M059J (cell line): ENCODE data around the gene ENTPD3. TPM values are rescaled to one million over a fixed set of nuclear protein-coding genes. Genes with fewer than 3 reads are reported as not detected.
"Not testable (repeated sequence)": the region's sequence is repeated elsewhere in the genome, so short reads cannot be mapped to it uniquely, and the experiment has no call there.

Experiments used
- DNase-seq: peaks from one replicate; pipeline ENCODE4 v3.0.0-alpha.2; 2012; ENCODE audit warnings: low read depth
- total RNA-seq: library from RNA; depleted of rRNA; stranded (reverse); fragments of >200 nt; shearing (Covaris generic); gene quantifications from 2 replicates; pipeline ENCODE4 v1.2.3, GENCODE V29; 2014; rRNA removed

Gene ENTPD3
- total RNA-seq, 1 experiment from 2014 or later, result not detected

DNA sequence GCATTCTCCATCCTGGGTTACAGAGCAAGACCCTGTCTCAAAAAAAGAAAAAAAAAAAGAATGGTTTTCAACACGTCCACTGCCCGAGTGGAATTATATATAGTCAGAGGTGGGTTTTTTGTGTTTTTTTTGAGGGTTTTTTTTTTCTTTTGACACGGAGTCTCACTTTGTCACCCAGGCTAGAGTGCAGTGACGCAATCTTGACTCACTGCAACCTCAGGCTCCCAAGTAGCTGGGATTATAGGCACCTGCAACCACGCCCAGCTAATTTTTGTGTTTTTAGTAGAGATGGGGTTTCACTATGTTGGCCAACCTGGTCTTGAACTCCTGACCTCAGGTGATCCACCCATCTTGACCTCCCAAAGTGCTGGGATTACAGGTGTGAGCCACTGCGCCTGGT is 73.5 kb downstream of the ENTPD3 start:
- DNase-seq, result not testable (repeated sequence)

DNA sequence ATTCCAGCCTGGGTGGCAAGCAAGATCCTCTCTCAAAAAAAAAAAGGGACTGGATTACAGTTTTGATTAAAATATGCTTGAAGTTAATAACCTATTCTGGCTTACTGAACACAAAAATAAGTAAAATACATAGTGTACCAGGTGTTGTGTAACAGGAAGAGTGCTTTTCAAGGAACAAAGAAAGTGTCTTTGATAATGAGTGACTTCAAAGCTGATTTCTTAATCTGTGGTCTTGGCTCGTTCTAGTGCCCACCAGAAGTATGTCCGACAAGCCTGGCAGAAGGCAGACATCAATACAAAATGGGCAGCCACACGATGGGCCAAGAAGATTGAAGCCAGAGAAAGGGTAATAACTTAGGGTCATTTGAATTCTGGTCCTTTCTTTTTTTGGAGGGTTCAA is 74.2 kb downstream of the ENTPD3 start:
- DNase-seq, result no peak

DNA sequence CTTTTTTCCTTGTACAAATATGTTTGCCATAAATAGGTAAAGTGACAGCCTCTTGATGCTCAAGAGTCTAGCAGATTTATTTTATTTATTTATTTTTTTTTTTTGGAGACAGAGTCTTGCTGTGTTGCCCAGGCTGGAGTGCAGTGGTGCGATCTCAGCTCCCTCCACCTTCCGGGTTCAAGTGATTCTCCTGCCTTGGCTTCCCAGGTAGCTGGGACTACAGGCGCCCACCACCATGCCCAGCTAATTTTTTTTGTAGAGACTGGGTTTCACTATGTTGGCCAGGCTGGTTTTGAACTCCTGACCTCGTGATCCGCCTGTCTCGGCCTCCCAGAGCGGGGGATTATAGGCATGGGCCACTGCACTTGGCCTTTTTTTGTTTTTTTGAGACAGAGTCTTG is 75.9 kb downstream of the ENTPD3 start:
- DNase-seq, result not testable (repeated sequence)

DNA sequence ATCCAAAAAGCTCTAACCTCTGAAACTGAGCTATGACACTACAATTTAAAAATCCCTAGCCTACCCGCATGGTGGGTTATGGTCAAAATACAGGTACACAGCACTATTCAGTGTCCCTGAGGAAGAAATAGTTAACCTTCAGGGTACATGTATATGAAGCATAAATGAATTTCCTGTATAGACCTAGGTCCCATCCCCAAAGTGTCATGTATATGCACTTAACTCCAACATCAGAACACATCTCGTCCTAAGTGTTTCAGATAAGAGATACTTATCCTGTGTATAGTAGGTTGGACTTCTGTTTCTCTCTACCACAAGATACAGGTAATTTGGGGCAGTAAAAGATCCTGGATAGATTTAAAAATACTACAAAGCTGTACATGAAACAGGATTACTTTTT is 76.6 kb downstream of the ENTPD3 start:
- no peak for DNase-seq

DNA sequence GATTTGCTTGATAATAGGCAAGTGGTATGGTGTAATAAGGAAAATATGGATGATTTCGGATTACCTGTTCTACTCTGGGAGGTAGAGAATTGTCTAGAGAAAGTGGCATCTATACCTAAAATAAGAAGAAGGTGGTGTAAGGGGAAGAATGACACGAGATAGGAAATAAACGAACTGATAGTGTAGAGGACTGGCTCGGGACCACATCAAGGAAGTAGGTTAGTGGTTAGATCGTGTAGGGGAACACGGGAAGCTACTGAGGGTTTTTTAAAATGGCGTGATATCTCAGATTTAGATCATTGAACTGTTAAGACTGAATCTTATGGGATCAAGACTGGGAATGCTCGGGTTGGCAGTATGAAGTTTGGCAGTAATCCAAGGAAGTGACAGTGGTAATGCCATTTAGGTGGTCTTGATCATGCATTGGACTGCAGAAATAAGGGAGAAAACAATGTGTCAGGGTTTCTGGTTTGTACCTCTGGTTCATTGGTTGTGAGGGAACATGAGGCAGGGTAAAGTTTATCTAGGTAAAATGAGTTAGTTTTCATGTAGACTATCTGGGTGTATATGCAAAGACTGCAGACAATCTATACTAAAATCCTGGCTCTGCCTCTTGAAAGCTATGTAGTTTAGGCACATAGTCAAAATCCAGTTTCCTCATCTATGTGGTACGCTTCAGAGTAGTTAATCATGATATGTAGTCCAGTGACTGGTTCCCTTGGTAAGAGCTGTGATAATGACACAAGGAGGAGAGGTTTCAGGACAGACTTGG is 77.5 kb downstream of the ENTPD3 start:
- DNase-seq, result no peak

DNA sequence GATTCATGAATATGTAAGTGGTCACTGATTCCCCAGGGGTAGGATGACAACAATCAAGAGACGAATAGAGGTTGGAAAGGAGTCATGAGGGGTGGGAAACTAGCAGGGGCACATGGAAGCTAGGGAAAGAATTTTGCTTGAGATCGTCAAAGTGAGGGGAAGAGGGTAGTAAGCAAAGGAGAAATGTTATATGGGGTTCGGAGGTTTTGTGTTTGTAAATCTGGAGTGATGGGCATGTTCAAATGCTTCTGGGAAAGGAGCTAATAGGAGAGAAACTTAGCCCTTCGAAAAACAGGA is 78.1 kb downstream of the ENTPD3 start:
- DNase-seq, result no peak

DNA sequence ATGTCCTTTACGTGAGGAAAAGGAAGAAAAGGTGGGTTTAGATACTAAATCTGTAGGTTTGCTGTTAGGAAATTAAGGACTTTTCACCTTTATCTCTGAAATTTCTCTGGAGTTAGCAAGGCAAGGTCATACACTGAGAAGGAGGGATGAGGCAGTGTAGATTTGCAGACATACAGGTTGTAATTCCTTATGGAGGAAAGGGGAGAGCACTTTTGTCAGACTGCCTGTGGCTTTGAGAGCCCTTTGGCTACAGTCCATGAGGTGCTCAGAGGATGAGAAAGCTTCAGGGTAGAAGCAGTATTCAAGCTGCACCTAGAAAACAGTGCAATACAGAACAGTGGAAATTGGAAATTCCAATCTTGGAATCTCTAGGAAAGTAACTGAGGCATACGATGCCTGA is 78.5 kb downstream of the ENTPD3 start:
- peak; percentile 20 for DNase-seq

DNA sequence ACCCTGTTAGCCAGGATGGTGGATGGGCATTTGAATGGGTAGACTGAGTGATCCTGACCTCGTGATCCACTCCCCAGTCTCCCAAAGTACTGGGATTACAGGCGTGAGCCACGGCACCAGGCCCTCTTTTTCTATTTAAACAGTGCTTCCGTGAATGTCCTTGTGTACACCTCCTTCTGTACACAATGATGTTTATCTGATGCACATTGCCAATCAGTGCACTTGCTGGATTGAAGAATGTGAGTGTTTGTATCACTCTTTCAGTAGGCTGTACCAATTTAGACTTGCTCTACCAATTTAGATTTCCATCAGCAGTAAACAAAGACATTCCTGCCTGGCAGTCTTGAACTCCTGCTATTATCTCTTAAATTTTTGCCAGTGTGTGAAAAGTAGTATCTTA is 81.0 kb downstream of the ENTPD3 start:
- DNase-seq, result no peak

DNA sequence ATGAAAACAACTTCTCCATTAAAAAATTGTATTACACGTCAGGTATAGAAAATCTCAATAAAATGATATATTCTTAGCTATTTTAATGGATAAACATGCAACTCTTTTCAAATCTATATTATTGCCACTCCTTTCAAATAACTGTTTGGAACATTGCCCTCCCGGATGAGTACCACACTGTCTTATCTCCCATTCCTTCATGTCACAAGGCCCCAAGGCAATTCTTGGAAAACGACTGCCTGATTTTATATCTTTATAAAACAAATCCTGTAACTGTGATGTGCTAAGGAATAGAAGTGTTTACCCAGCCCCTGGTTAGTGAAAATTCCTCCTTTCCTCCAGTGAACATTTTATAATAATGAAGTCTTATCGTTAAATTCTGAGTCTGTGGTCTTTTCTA is 83.7 kb downstream of the ENTPD3 start:
- DNase-seq, result no peak

DNA sequence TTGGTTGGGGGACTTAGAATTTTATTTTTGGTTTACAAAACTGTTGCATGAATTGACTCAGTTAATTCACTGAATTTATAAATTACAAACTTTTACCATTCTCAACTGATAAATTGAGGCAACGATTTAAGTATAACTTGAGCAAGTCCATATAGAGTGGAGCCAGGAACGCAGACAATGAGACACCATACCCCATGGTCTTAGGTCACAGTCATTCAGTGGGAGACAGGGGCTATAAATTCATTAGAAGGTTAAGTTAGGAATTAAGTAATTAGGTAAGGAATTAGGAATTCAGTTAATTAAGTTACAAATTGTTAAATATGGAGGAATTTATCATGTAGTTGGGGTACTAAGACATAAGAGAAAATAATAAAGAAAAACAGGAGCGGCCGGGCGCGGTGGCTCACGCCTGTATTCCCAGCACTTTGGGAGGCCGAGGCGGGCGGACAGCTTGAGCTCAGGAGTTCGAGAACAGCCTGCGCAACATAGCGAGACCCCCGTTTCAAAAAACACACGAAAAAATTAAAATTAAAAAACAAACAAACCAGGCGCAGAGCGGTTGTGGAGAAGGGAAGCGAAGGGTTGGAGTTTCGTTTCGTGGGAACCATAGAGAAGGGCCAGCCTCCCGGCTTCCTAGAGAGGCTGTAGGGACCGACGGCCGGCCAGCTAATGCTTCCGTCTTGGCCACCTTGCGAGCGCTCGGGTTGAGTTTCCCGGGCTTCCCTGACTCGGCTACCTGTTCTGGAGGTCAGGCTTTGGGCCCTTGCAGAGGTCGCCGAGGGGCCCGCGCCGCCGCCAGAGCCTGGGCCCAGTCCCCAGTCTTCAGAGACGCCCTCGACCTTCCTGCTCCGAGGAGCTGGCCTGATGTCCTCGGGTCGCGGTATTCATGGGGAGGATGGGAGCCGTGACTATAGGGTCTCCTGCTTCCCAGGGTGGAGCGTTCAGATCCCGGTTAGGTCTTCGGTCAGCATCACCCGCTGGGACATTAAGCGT is 89.8 kb downstream of the ENTPD3 start, which contains the start of gene ZNF619:
Gene ZNF619 (plus strand): TSS at position 645 of the 993 bp plus-strand sequence. CDS start 858 bp downstream, outside the sequence.
- DNase-seq, result peak; percentile 67

DNA sequence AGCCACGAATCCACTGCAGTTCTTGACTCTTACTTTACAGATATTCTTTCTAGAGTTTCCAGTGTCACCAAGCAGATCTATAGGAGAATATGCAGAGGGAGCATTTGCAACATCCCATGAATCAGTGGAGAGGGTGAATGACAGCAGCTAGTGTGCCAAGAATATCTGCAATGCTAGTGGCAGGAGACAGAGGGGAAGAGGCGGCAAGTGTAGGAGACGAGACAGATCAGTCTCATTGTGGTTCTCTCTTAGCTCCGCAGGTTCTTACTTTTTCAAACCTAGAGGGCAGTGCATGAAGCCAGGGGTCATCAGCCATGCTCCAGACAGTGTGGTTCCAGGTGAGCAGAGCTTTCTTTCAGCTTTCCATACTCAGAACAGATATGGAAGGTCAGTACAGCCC is 90.7 kb downstream of the ENTPD3 start:
- no peak for DNase-seq

Other genes starting within 250 kb of the ENTPD3 start
- 7.8 and 15.4 TPM in 2 replicates for gene EIF1B, start 77.5 kb upstream of the ENTPD3 start, total RNA-seq
- gene RPL14, start 70.2 kb downstream of the ENTPD3 start, total RNA-seq, result 237 and 242 TPM in 2 replicates
- gene ZNF619, start 89.9 kb downstream of the ENTPD3 start, total RNA-seq, result 4.1 and 4.4 TPM in 2 replicates
- 3.2 and 4.4 TPM in 2 replicates for gene ZNF620, start 118.9 kb downstream of the ENTPD3 start, total RNA-seq
- 3.4 and 7.9 TPM in 2 replicates for gene ZNF621, start 137.8 kb downstream of the ENTPD3 start, total RNA-seq